22Rv1 (cell line): Measurements from ENCODE around the gene SMYD3.

Experiments used
- CTCF ChIP-seq: fragments of 450-650 bp; IDR thresholded peaks from 2 replicates; pipeline ENCODE4 v1.5.1; 2017; ENCODE audit warnings: mild to moderate bottlenecking
- ZFX ChIP-seq: fragments of 450-650 bp; IDR thresholded peaks from 2 replicates; pipeline ENCODE4 v1.6.1; 2017; ENCODE audit warnings: antibody characterized with exemption, borderline replicate concordance

GRCh38 chr1:245952383-245953026 lies 554.6 kb downstream of the SMYD3 start:
- TF ChIP-seq CTCF (no peak), ZFX (no peak)
